Sigmoid colon (tissue), 7 donors: ENCODE results near the gene AVP. TPM values are rescaled to one million over a fixed set of nuclear protein-coding genes. Genes with fewer than 3 reads are reported as not detected.

Source experiments
- DNase-seq: peaks from one replicate; pipeline ENCODE4 v3.0.0-alpha.2; 2019
- H3K27ac ChIP-seq, 4 donors: fragments of 200-600 bp; sonication (generic); one replicate each; pipeline ENCODE4 v1.5.1; 2016 to 2019; ENCODE audit warnings: mild to moderate bottlenecking in 1 of 4
- H3K27me3 ChIP-seq, 3 donors: fragments of 200-600 bp; sonication (generic); one replicate each; pipeline ENCODE4 v1.5.1; 2019; ENCODE audit warnings: mild to moderate bottlenecking in 1 of 3
- H3K36me3 ChIP-seq, 4 donors: fragments of 200-600 bp; sonication (generic); one replicate each; pipeline ENCODE4 v1.5.1; 2016 to 2019
- H3K4me1 ChIP-seq, 4 donors: fragments of 200-600 bp; sonication (generic); one replicate each; pipeline ENCODE4 v1.5.1; 2017 to 2019
- H3K4me3 ChIP-seq, 4 donors: fragments of 200-600 bp; sonication (generic); one replicate each; pipeline ENCODE4 v1.5.1; 2017 to 2019; ENCODE audit warnings: mild to moderate bottlenecking in 2 of 4, moderate library complexity in 1 of 4
- H3K9me3 ChIP-seq, 4 donors: fragments of 200-600 bp in 3 of 4; sonication (generic) in 3 of 4; one replicate each; pipeline versions ENCODE4 v1.5.1 to v1.6.1; 2013 to 2019
- EP300 ChIP-seq, 4 donors: sonication (generic); formaldehyde crosslinking; IDR thresholded peaks; one replicate each; pipeline ENCODE4 v1.6.1; 2017; ENCODE audit warnings: antibody characterized with exemption in 4 of 4
- POLR2A ChIP-seq, 2 donors: fragments of 450-650 bp; IDR thresholded peaks; one replicate each; pipeline ENCODE4 v1.6.1; 2016; ENCODE audit warnings: antibody characterized with exemption in 2 of 2, mild to moderate bottlenecking in 2 of 2, moderate library complexity in 2 of 2
- POLR2AphosphoS5 ChIP-seq, 4 donors: sonication (generic); formaldehyde crosslinking; IDR thresholded peaks; one replicate each; pipeline ENCODE4 v1.6.1; 2017; ENCODE audit warnings: antibody characterized with exemption in 4 of 4
- WGBS, 2 donors: extraction: QIAGEN DNeasy Blood & Tissue Kit; methylation state at CpG; one replicate each; pipeline ENCODE4 v1.1.7; 2013; 5-methylcytosine and 5-hydroxymethylcytosine counted together
- intact Hi-C: fragments of 100-400 bp; cut with DNase I; formaldehyde crosslinking; loops from one replicate; pipeline ENCODE4 v1.15.1; 2023
- polyA plus RNA-seq, 3 donors: library from polyadenylated mRNA; stranded (reverse); fragments of 200-250 nt; gene quantifications; one replicate each; pipeline ENCODE4 v1.2.3, GENCODE V29; 2013
- total RNA-seq, 4 donors: library from RNA; depleted of rRNA; stranded (reverse); fragments of >200 nt; gene quantifications; one replicate each; pipeline ENCODE4 v1.1.0, GENCODE V29; 2016
- TF ChIP-seq, protein P1 (sequence below), 4 experiments: fragments of 450-650 bp in 3 of 4; fragments of 200-600 bp in 1 of 4; IDR thresholded peaks; one replicate each; pipeline ENCODE4 v1.5.1; 2016 to 2019; ENCODE audit warnings: antibody characterized with exemption in 4 of 4, mild to moderate bottlenecking in 3 of 4, moderate library complexity in 2 of 4
- donor health status: healthy with polysubstance abuse.
- donor health status: Bipolar disorder and iron deficiency.
- donor health status: healthy.

AVP gene
- total and polyA plus RNA-seq, 7 donors: not detected

- peaks cover 0 to 19% (median 18%) of the 10 kb centered on the region in 4 donors for H3K4me1 ChIP-seq
- no peak overlapping the region for H3K4me3 ChIP-seq
- intact Hi-C loops: no loop called here
- no peaks in the 10 kb centered on the region for H3K9me3 ChIP-seq
- TF ChIP-seq EP300 (IDR thresholded peaks at IDR 0.05): no peak
- no peak for TF ChIP-seq POLR2AphosphoS5 (IDR thresholded peaks at IDR 0.05)
- no peak for TF ChIP-seq POLR2A (IDR thresholded peaks at IDR 0.05)
- TF ChIP-seq, protein P1, sequence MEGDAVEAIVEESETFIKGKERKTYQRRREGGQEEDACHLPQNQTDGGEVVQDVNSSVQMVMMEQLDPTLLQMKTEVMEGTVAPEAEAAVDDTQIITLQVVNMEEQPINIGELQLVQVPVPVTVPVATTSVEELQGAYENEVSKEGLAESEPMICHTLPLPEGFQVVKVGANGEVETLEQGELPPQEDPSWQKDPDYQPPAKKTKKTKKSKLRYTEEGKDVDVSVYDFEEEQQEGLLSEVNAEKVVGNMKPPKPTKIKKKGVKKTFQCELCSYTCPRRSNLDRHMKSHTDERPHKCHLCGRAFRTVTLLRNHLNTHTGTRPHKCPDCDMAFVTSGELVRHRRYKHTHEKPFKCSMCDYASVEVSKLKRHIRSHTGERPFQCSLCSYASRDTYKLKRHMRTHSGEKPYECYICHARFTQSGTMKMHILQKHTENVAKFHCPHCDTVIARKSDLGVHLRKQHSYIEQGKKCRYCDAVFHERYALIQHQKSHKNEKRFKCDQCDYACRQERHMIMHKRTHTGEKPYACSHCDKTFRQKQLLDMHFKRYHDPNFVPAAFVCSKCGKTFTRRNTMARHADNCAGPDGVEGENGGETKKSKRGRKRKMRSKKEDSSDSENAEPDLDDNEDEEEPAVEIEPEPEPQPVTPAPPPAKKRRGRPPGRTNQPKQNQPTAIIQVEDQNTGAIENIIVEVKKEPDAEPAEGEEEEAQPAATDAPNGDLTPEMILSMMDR (IDR thresholded peaks at IDR 0.05): no peak
- DNase-seq: no peak
- H3K27ac ChIP-seq: peak overlapping the region in 2 of 4 donors; percentile 86 to 91
- WGBS, 2 donors: 93 to 94% methylated on average over 8 of the region's 8 CpGs
- H3K27me3 ChIP-seq: no peaks in the 10 kb centered on the region
- H3K36me3 ChIP-seq: peaks cover 0 to 31% (median 10%) of the 10 kb centered on the region in 4 donors
Measured at GRCh38 chr20:3044336-3044965, 40.1 kb downstream of the AVP start.

DNA sequence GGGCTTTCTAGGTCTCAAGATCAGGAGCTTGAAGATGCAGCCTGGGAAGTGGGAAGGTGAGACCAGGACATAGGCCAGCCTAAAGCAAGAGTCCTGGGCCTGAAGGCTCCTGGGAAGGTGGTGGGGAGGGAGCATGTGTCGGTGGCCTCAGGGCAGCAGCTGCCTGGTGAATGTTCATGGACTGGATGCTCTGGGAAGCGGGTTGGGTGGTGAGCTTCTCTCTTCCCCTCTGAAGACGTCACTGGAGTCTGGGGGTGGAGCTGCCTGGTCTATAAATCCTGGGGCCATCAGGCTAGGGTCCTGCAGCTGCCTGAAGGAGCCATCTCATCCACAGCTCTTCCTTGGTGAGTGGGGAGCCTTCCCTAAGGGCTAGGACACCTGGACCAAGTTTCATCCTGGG is 41.2 kb downstream of the AVP start, which contains the start of gene GNRH2:
GNRH2 (plus strand) TSS at position 301 of the 400 bp plus-strand sequence. CDS start 793 bp downstream, outside the sequence.
- Histone ChIP-seq H3K27ac (peak within 1 kb of the TSS; percentile 45 to 61 (median 56)), H3K4me1 (peaks cover 0 to 19% (median 18%) of the 10 kb centered on the region in 4 donors)
- 80 to 85% methylated on average over 3 of the region's 3 CpGs for WGBS, 2 donors

DNA sequence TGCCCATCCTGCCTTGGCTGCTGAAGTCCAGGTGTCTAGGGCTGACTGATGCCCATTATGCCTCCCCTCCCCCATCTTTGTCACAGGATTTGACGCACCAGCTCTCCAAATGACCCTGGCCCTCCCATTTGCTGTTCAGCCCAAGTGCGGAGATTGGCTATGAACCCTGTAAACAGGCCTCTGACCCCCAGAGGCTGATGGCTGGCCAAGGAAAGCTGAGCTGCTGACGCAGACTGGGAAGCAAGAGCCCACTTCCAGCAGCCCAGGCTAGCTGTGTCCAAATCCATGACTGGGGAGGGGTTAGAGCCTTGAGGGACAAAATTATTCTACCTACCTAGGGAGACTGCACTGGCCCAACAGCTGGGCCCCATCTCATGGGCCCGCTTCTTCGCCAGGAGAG is 41.9 kb downstream of the AVP start:
- Histone ChIP-seq H3K9me3 (no peaks in the 10 kb centered on the region), H3K4me1 (peaks cover 0 to 18% (median 17%) of the 10 kb centered on the region in 4 donors), H3K36me3 (peaks cover 7 to 32% (median 10%) of the 10 kb centered on the region in 4 donors), H3K4me3 (no peak overlapping the region), H3K27ac (peak overlapping the region; percentile 45 to 61 (median 56)), H3K27me3 (no peaks in the 10 kb centered on the region)
- WGBS, 2 donors: 88 to 92% methylated on average over 5 of the region's 5 CpGs
- peak; percentile 83 for DNase-seq
- intact Hi-C loops: no loop called here
- TF ChIP-seq, protein P1 (IDR thresholded peaks at IDR 0.05): no peak
- TF ChIP-seq EP300 (IDR thresholded peaks at IDR 0.05) (no peak), POLR2A (IDR thresholded peaks at IDR 0.05) (no peak), POLR2AphosphoS5 (IDR thresholded peaks at IDR 0.05) (no peak)

More for the DNA sequence above, 41.2 kb downstream of the AVP start, which contains the start of gene GNRH2:
- H3K36me3 ChIP-seq: peaks cover 7 to 32% (median 10%) of the 10 kb centered on the region in 4 donors
- TF ChIP-seq POLR2A (IDR thresholded peaks at IDR 0.05): no peak
- no peak for TF ChIP-seq EP300 (IDR thresholded peaks at IDR 0.05)
- TF ChIP-seq, protein P1 (IDR thresholded peaks at IDR 0.05): no peak
- no peak for TF ChIP-seq POLR2AphosphoS5 (IDR thresholded peaks at IDR 0.05)
- no peaks in the 10 kb centered on the region for H3K9me3 ChIP-seq
- H3K4me3 ChIP-seq: no peak within 1 kb of the TSS
- no peaks in the 10 kb centered on the region for H3K27me3 ChIP-seq
- no peak for DNase-seq
- intact Hi-C loops: no loop called here

GRCh38 chr20:3041854-3042409 is 42.6 kb downstream of the AVP start:
- H3K27ac ChIP-seq: peak overlapping the region; percentile 45 to 61 (median 56)
- TF ChIP-seq, protein P1 (IDR thresholded peaks at IDR 0.05): no peak
- TF ChIP-seq EP300 (IDR thresholded peaks at IDR 0.05) (no peak), POLR2A (IDR thresholded peaks at IDR 0.05) (no peak), POLR2AphosphoS5 (IDR thresholded peaks at IDR 0.05) (no peak)
- WGBS, 2 donors: 63 to 64% methylated on average over 10 of the region's 10 CpGs
- H3K4me1 ChIP-seq: peaks cover 0 to 12% (median 10%) of the 10 kb centered on the region in 4 donors
- no peaks in the 10 kb centered on the region for H3K27me3 ChIP-seq
- H3K4me3 ChIP-seq: no peak overlapping the region
- H3K36me3 ChIP-seq: peaks cover 13 to 36% (median 17%) of the 10 kb centered on the region in 4 donors
- intact Hi-C loops: no loop called here
- no peak for DNase-seq
- no peaks in the 10 kb centered on the region for H3K9me3 ChIP-seq
